HEK293 (cell line): Measurements from ENCODE around the gene RGS7.

Experiments
- FEZF1 ChIP-seq: fragments of 450-650 bp; formaldehyde crosslinking; IDR thresholded peaks from 2 replicates; pipeline ENCODE4 v1.5.1; 2016; ENCODE audit warnings: missing biosample characterization, missing genetic modification characterization
- KLF16 ChIP-seq: fragments of 450-650 bp; formaldehyde crosslinking; IDR thresholded peaks from 2 replicates; pipeline ENCODE4 v1.5.1; 2017; ENCODE audit warnings: missing biosample characterization, missing genetic modification characterization
- SP2 ChIP-seq: fragments of 450-650 bp; formaldehyde crosslinking; IDR thresholded peaks from 2 replicates; pipeline ENCODE4 v1.5.1; 2016; ENCODE audit warnings: missing biosample characterization, missing genetic modification characterization
- ZNF747 ChIP-seq: fragments of 450-650 bp; formaldehyde crosslinking; IDR thresholded peaks from 2 replicates; pipeline ENCODE4 v1.5.1; 2016; ENCODE audit warnings: missing biosample characterization, missing genetic modification characterization

DNA sequence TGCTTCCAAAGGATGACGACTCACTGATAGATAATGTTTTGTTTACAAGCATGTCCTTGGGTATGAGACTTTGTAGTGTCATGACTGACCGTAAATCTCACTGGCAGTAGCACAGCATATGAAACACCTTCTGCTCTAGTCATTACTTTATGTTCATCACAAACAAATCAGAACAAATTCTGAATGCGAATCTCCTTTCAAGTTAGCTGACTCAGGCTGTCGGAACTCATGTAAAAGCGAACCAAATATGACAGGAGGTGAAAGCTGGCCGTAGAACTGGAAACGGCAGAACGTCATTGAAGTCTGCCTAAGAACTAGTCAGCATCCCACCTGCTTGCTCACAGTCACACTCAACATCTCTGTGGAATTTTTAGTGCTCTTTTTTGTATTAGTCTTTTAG is 143.9 kb downstream of the RGS7 start:
- TF ChIP-seq SP2 (tag by site-specific recombination) (no peak), KLF16 (tag by site-specific recombination) (no peak), ZNF747 (tag by site-specific recombination) (no peak), FEZF1 (no peak)
